Smooth muscle cell of trachea (primary cell): ENCODE measurements around the gene GTPBP4. TPM values are rescaled to one million over a fixed set of nuclear protein-coding genes. Genes with fewer than 3 reads are reported as not detected.

Experiments used
- total RNA-seq: library from RNA; depleted of rRNA; stranded (reverse); fragments of >200 nt; gene quantifications from 2 replicates; pipeline ENCODE4 v1.2.1, GENCODE V29; 2014

Gene GTPBP4
- 22.5 and 27.0 TPM in 2 replicates for total RNA-seq

DNA sequence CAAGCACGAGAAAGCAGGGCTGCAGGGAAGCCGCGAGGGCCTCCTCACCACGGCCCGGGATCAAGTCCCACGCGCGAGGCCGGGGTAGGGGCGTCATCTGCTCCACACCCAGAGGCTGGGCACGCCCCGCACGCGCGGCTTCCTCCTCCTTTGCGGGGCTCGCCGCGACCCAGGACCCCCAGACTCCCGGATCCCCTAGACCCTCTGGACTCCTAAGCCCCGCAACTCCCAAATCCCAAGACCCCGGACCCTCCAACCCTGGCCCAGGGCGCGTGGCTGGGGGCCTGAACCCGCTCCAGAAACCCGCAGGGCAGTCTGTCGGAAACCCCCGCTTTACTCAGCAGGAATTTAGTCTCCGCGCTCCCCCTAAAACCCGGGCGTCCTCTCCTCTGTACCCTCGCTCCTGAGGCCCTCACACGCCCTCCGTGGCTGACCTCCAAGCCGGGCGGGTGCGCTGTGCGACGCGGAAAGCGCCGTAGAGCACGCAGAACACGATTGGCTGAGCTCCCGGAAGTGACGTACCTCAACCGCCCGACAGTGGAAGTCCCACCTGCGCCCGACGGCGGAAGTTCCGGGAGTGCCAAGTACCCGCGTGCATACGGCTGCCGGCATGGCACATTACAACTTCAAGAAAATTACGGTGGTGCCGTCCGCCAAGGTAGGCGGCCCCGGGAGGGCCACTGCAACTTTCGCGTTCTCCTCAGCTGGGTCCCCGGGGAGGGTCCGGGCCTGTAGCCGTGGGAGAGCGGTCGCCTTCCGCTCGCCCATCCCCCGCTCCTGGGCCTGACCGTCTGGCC lies at the start of gene GTPBP4:
Gene GTPBP4 (plus strand): TSS at position 565 of the 797 bp plus-strand sequence. CDS start 46 bp downstream, at position 611.

GRCh38 chr10:1025683-1026082 lies 37.4 kb downstream of the GTPBP4 start, which contains the start of gene IDI2:
TSS of gene IDI2 (minus strand) at chr10:1025859. CDS start at chr10:1024723, 1,136 bp downstream.

DNA sequence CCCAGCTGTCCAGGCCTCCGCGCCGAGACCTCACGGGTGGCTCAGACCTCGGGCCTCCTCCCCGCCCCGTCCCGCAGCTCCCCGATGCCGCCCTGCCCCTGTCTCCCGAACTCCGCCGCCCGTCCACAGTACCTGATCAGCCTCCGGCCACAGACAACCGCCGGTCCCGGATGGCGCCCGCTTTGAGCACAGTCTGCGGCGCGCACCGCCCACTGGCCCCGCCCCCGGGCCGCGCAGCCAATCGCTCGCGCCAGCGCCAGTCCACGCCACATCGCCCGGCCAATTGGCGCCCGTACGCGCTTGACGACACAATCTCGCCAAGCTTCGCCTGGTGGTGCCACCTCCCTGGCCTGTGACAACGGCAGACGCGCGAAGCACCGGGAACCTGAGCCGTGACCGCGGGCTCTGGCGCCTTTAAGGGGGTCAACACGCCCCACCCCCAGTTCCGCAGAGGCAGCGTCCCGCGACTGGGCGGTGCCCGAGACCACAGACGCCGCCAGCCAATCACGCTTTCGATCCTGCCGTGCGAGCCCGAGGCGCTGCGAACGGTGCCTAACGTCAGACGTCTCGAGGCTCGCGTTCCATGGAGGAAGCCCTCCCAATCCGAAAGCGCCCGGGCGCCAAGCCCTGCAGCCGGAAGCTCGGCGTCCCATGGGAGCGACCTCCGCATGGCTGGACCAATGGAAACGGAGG lies 60.6 kb downstream of the GTPBP4 start, which contains the start of gene IDI1:
Gene IDI1 (minus strand): TSS at position 388 of the 693 bp plus-strand sequence. CDS start 116 bp downstream, at position 272.

DNA sequence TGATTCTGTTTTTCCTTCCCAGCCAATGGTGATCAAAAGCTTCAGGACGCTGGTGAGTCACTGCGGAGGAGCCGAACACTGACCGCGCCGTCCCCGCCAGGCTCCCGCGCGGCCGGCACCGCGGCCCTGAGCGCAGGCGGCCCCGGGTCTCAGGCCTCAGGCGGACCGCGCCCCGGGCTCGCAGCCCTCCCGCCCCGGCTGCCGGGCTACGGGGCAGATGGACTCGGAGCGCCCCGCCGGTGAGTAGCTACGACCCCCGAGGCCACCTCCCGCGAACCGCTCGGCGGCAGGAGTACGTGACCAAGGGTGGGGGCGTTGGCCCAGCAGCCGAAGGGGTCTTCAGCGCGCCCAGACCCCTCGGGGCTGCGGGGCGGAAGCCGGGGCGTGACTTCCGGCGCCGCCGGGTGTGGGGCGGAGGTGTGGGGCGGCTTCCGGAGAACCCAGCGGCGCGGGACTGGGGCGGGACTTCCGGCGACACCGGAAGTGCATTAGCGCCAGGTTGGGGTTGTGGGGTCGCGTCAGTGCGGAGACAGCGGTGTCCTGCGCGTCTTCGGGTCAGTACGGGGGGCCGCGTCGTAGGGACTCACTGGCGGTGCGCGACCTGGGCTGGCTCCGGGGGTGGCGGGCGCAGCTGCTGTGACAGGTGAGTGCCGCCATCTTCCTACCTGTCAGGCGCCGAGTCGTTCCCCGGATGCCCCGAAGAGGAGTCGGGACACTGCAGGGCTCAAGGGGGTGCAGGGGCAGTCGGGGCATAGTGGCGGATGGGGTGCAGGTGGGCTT lies 68.3 kb downstream of the GTPBP4 start, which contains the start of gene WDR37:
Gene WDR37 (plus strand): TSS at position 60 of the 780 bp plus-strand sequence. CDS start 15,771 bp downstream, outside the sequence.

Other genes with a start within 250 kb of the GTPBP4 start
- 27.5 and 28.5 TPM in 2 replicates for gene LARP4B, start 56.7 kb upstream of the GTPBP4 start, total RNA-seq
- gene IDI2, start 37.4 kb downstream of the GTPBP4 start, total RNA-seq: not detected in 2 replicates
- gene IDI1, start 60.7 kb downstream of the GTPBP4 start, total RNA-seq: 50.8 and 109 TPM in 2 replicates
- 14.6 and 16.6 TPM in 2 replicates for gene WDR37, start 68.0 kb downstream of the GTPBP4 start, total RNA-seq